Stromal cell of bone marrow (primary cell): ENCODE measurements around the gene SMKR1.
"Not testable (repeated sequence)": the region's sequence is repeated elsewhere in the genome, so short reads cannot be mapped to it uniquely, and the experiment has no call there.

Experiments used
- DNase-seq: peaks from one replicate; pipeline ENCODE4 v3.0.0-alpha.2; 2012; ENCODE audit warnings: low read depth

The SMKR1 gene

GRCh38 chr7:129529643-129530042, 27.3 kb downstream of the SMKR1 start:
- no peak for DNase-seq

GRCh38 chr7:129530795-129531391, 28.6 kb downstream of the SMKR1 start:
- peak; percentile 33 for DNase-seq

GRCh38 chr7:129531721-129532120, 29.4 kb downstream of the SMKR1 start:
- no peak for DNase-seq

GRCh38 chr7:129532375-129532774, 30.0 kb downstream of the SMKR1 start:
- DNase-seq, result no peak

- DNase-seq, result not testable (repeated sequence)
These were observed 32.4 kb downstream of the SMKR1 start for GRCh38 chr7:129534558-129535274.

- DNase-seq, result no peak
These were observed 33.6 kb downstream of the SMKR1 start for GRCh38 chr7:129535896-129536295.

GRCh38 chr7:129536323-129536722, 34.0 kb downstream of the SMKR1 start:
- no peak for DNase-seq

- no peak for DNase-seq
These were observed 36.5 kb downstream of the SMKR1 start for GRCh38 chr7:129538790-129539189.

GRCh38 chr7:129540340-129540739, 38.0 kb downstream of the SMKR1 start:
- no peak for DNase-seq

- DNase-seq, result no peak
These were observed 42.4 kb downstream of the SMKR1 start for GRCh38 chr7:129544700-129545099.

GRCh38 chr7:129550693-129551360, 48.5 kb downstream of the SMKR1 start:
- no peak for DNase-seq

- DNase-seq, result no peak
These were observed 51.6 kb downstream of the SMKR1 start for GRCh38 chr7:129553899-129554461.

- no peak for DNase-seq
These were observed 54.3 kb downstream of the SMKR1 start for GRCh38 chr7:129556607-129557133.

GRCh38 chr7:129557686-129558481, 55.6 kb downstream of the SMKR1 start:
- no peak for DNase-seq

- no peak for DNase-seq
These were observed 57.2 kb downstream of the SMKR1 start for GRCh38 chr7:129559564-129559963.

GRCh38 chr7:129560831-129561230, 58.5 kb downstream of the SMKR1 start:
- no peak for DNase-seq

- no peak for DNase-seq
These were observed 59.5 kb downstream of the SMKR1 start for GRCh38 chr7:129561677-129562359.
